ENCODE measurements around the gene XAB2.

XAB2 gene

GRCh38 chr19:7636317-7636690 is 7.0 kb upstream of the XAB2 start:
- Histone ChIP-seq H3K27me3 (replicated peaks) (no peaks in the 10 kb centered on the region), H3K36me3 (replicated peaks) (no peaks in the 10 kb centered on the region), H3K4me3 (ENCODE audit: low read depth, low read length) (no peak overlapping the region), H3K27ac (no peak overlapping the region)
- in situ Hi-C loops (cut with HindIII; ENCODE audit: low pct_ligation_motif_present, low sequenced_read_pairs), result no loop called here
- no peak for DNase-seq
- no peak for TF ChIP-seq CTCF (IDR thresholded peaks at IDR 0.05; ENCODE audit: low read depth, low read length, missing control alignments)

DNA sequence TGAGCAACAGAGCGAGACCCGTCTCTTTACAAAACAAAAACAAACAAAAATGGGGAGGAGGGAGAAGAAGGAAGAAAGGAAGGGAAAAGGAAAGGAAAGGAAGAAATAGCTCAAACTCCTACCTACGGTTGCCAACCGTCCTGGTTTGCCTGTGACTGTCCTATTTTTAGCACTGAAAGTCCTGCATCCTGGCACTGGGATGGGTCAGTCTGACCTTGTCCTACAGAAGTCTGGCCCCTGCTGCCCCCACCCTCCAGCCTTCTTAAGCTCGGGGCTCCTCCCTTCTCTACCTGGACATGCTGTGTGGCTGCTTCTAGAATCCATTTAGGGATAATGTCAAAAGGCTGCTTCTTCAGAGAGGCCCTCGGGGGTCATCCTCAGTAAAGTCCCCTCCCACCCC is 6.3 kb upstream of the XAB2 start:
- DNase-seq, result no peak
- in situ Hi-C loops (cut with HindIII; ENCODE audit: low pct_ligation_motif_present, low sequenced_read_pairs), result no loop called here
- TF ChIP-seq CTCF (IDR thresholded peaks at IDR 0.05; ENCODE audit: low read depth, low read length, missing control alignments), result no peak

DNA sequence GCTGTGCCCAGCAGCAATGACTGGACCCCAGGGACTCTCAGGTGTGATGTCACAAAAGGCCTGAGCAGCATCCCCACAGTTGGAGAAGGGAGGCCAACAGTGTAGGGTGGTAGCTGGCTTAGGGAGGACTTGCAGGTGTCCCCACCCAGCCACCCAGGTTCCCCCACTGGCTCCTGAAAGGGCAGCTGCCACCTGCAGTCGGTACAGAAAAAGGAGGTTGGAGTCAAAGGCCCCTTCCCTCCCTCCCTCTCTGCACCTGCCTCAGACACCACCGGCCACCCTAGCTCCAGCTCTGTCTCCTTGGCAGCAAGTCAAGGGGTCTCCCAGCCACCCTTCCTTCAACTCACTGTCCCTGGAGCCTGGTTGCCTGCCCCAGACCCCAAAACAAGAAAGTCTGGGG is 4.4 kb upstream of the XAB2 start, which contains the start of gene PCP2:
PCP2 (minus strand) TSS at position 22 of the 400 bp plus-strand sequence. CDS start 262 bp downstream, outside the sequence.
- no peaks in the 10 kb centered on the region for H3K36me3 ChIP-seq (replicated peaks)
- H3K27ac ChIP-seq, result no peak within 1 kb of the TSS
- H3K4me3 ChIP-seq (ENCODE audit: low read depth, low read length), result no peak within 1 kb of the TSS
- DNase-seq, result no peak
- no peaks in the 10 kb centered on the region for H3K27me3 ChIP-seq (replicated peaks)
- no peak for TF ChIP-seq CTCF (IDR thresholded peaks at IDR 0.05; ENCODE audit: low read depth, low read length, missing control alignments)
- in situ Hi-C loops (cut with HindIII; ENCODE audit: low pct_ligation_motif_present, low sequenced_read_pairs), result no loop called here

More for the DNA sequence above, 6.3 kb upstream of the XAB2 start:
- Histone ChIP-seq H3K36me3 (replicated peaks) (no peaks in the 10 kb centered on the region), H3K27ac (no peak overlapping the region), H3K27me3 (replicated peaks) (no peaks in the 10 kb centered on the region), H3K4me3 (ENCODE audit: low read depth, low read length) (no peak overlapping the region)

GRCh38 chr19:7632340-7633203 is 3.2 kb upstream of the XAB2 start:
- no peak for DNase-seq
- TF ChIP-seq CTCF (IDR thresholded peaks at IDR 0.05; ENCODE audit: low read depth, low read length, missing control alignments), result no peak
- H3K27ac ChIP-seq, result no peak overlapping the region
- H3K36me3 ChIP-seq (replicated peaks), result no peaks in the 10 kb centered on the region
- no peak overlapping the region for H3K4me3 ChIP-seq (ENCODE audit: low read depth, low read length)
- H3K27me3 ChIP-seq (replicated peaks), result no peaks in the 10 kb centered on the region
- in situ Hi-C loops (cut with HindIII; ENCODE audit: low pct_ligation_motif_present, low sequenced_read_pairs), result no loop called here

DNA sequence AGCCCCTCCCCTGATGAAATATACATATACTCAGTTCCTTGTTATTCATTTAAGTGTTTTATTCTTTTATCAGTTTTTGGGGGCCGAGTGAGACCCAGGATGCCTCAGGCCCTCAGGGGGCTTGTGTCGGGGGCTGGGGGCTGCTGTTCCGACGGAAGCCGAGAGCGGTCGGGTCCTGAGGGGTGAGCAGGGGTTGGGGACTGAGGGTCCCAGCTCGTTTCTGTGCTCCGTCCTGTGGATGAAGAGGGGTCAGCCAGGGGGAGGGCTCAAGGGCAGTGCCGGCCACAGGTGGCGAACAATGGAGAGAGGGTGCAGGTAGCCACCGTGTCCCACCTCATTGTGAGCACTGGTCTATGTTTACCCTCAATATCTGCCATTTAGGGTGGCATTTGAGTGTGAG is 2.2 kb upstream of the XAB2 start:
- no peak for DNase-seq
- TF ChIP-seq CTCF (IDR thresholded peaks at IDR 0.05; ENCODE audit: low read depth, low read length, missing control alignments), result no peak
- Histone ChIP-seq H3K4me3 (ENCODE audit: low read depth, low read length) (no peak overlapping the region), H3K27ac (no peak overlapping the region), H3K36me3 (replicated peaks) (no peaks in the 10 kb centered on the region), H3K27me3 (replicated peaks) (no peaks in the 10 kb centered on the region)
- in situ Hi-C loops (cut with HindIII; ENCODE audit: low pct_ligation_motif_present, low sequenced_read_pairs), result no loop called here

Data from brain microvascular endothelial cell (primary cell).